Suprapubic skin (tissue), 3 donors: ENCODE results near the gene VAMP8.
A peak's percentile ranks its signal among the peaks of the same experiment; 100 is the strongest.

ENCODE experiments used
- CTCF ChIP-seq, 2 donors: fragments of 200-600 bp in 1 of 2; fragments of 450-650 bp in 1 of 2; sonication (generic) in 1 of 2; IDR thresholded peaks; one replicate each; pipeline ENCODE4 v1.5.1; 2016 to 2019; ENCODE audit warnings: antibody characterized with exemption in 2 of 2, mild to moderate bottlenecking in 1 of 2, moderate library complexity in 1 of 2
- POLR2AphosphoS5 ChIP-seq, 3 donors: sonication (generic); formaldehyde crosslinking; IDR thresholded peaks; one replicate each; pipeline ENCODE4 v1.6.1; 2017; ENCODE audit warnings: antibody characterized with exemption in 3 of 3

- no peak for TF ChIP-seq CTCF (IDR thresholded peaks at IDR 0.05)
- TF ChIP-seq POLR2AphosphoS5 (IDR thresholded peaks at IDR 0.05) = peak in 1 of 3 donors; percentile 15
Observed at GRCh38 chr2:85589982-85590791, 12.8 kb downstream of the VAMP8 start.
